Natural killer cell (primary cell): ENCODE results near the gene RBM19. TPM values are rescaled to one million over a fixed set of nuclear protein-coding genes. Genes with fewer than 3 reads are reported as not detected.

Experiments
- ATAC-seq, 3 donors: fragments of 150-1000 bp in 2 of 3; fragments of 200-7000 bp in 1 of 3; cut with Tn5 transposase; 1 replicate in 1 of 3; 2 replicates in 2 of 3; pipeline ENCODE4 v1.10.0; 2021; ENCODE audit warnings: mild to moderate bottlenecking in 2 of 3, moderate library complexity in 2 of 3
- DNase-seq, 2 donors: peaks; one replicate each; pipeline versions ENCODE4 v3.0.0 to v3.0.0-alpha.2; 2013 to 2021; ENCODE audit warnings: mixed read lengths in 1 of 2
- H3K27ac ChIP-seq: one replicate; pipeline ENCODE4 v1.5.1; 2013; ENCODE audit warnings: mild to moderate bottlenecking, low read length
- H3K27me3 ChIP-seq: one replicate; pipeline ENCODE4 v1.6.1; 2013; ENCODE audit warnings: low read length; ENCODE audit not compliant: control insufficient read depth, insufficient read depth
- H3K36me3 ChIP-seq: one replicate; pipeline ENCODE4 v1.6.1; 2013; ENCODE audit warnings: low read length; ENCODE audit not compliant: control insufficient read depth, insufficient read depth
- H3K4me1 ChIP-seq: one replicate; pipeline ENCODE4 v1.6.1; 2013; ENCODE audit warnings: low read length; ENCODE audit not compliant: control insufficient read depth, insufficient read depth
- H3K4me3 ChIP-seq: one replicate; pipeline ENCODE4 v1.5.1; 2013; ENCODE audit warnings: low read length
- H3K9me3 ChIP-seq: one replicate; pipeline ENCODE4 v1.6.1; 2013; ENCODE audit warnings: low read length; ENCODE audit not compliant: control insufficient read depth, insufficient read depth
- H3K27ac Mint-ChIP-seq, 2 donors: one replicate each; pipeline ENCODE4 v1.8.0; 2022; ENCODE audit warnings: mild to moderate bottlenecking in 2 of 2, mixed read lengths in 2 of 2, moderate library complexity in 1 of 2
- H3K27me3 Mint-ChIP-seq, 2 donors: one replicate each; pipeline ENCODE4 v1.8.0; 2022; ENCODE audit warnings: low read depth in 2 of 2, mixed read lengths in 2 of 2
- H3K36me3 Mint-ChIP-seq: one replicate; pipeline ENCODE4 v1.8.0; 2022; ENCODE audit warnings: mixed read lengths
- H3K4me1 Mint-ChIP-seq, 2 donors: one replicate each; pipeline ENCODE4 v1.8.0; 2022; ENCODE audit warnings: mixed read lengths in 2 of 2
- H3K4me3 Mint-ChIP-seq: one replicate; pipeline ENCODE4 v1.8.0; 2022; ENCODE audit warnings: mild to moderate bottlenecking, moderate library complexity, mixed read lengths
- H3K9me3 Mint-ChIP-seq, 2 donors: one replicate each; pipeline ENCODE4 v1.8.0; 2022; ENCODE audit warnings: mixed read lengths in 2 of 2
- WGBS: methylation state at CpG from one replicate; pipeline ENCODE4 v1.1.7; 2013; ENCODE audit warnings: missing lambda C conversion rate; ENCODE audit not compliant: insufficient coverage; 5-methylcytosine and 5-hydroxymethylcytosine counted together
- intact Hi-C: fragments of 100-400 bp; cut with micrococcal nuclease; formaldehyde crosslinking; loops from one replicate; pipeline ENCODE4 v1.14.2; 2022
- total RNA-seq, 4 donors: library from RNA; stranded (reverse); fragments of 120-200 nt in 1 of 4; gene quantifications; one replicate each; pipeline versions ENCODE4 v1.2.3 to v1.2.4, GENCODE V29; 2013 to 2022
- TF ChIP-seq, protein P1 (sequence below): fragments of 200-600 bp; IDR thresholded peaks from one replicate; pipeline ENCODE4 v1.8.0; 2022; ENCODE audit warnings: antibody characterized with exemption

RBM19 gene
- total RNA-seq, 3 donors from 2014 or later (not counting 1 experiment from before 2014, with no cell fraction given), result 49.9 to 70.6 (median 60.9) TPM

DNA sequence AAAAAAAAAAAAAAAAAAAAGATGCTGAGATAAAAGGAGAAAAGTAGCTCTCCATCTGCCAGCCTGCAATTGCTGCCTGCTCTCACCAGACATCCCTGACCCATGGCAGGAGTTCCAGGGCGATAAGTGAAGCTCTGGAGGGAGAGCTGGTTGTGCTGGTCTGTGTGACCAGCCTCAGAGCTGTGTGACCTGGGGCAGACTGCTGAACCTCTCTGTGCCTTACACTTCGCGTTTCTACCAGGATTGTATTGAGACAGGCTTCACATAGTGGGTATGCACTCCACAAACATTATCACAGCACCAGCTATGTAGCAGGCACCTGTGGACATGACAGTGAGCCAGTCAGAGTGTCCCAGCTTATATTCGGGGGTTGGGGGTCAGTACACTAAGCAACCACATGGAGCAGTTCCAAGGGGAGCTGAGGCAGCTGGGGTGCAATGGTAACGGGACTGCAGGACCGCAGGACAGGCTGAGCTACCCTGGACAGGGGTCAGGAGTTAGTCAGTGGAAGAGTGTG is 57.5 kb downstream of the RBM19 start:
- peaks cover 19% of the 10 kb centered on the region for H3K36me3 ChIP-seq
- H3K9me3 ChIP-seq, result no peaks in the 10 kb centered on the region
- Mint-ChIP-seq H3K27me3 (no peaks in the 10 kb centered on the region), H3K36me3 (peaks cover under 1% of the 10 kb centered on the region), H3K4me3 (no peak overlapping the region), H3K27ac (no peak overlapping the region), H3K4me1 (no peaks in the 10 kb centered on the region), H3K9me3 (no peaks in the 10 kb centered on the region)
- TF ChIP-seq, protein P1, sequence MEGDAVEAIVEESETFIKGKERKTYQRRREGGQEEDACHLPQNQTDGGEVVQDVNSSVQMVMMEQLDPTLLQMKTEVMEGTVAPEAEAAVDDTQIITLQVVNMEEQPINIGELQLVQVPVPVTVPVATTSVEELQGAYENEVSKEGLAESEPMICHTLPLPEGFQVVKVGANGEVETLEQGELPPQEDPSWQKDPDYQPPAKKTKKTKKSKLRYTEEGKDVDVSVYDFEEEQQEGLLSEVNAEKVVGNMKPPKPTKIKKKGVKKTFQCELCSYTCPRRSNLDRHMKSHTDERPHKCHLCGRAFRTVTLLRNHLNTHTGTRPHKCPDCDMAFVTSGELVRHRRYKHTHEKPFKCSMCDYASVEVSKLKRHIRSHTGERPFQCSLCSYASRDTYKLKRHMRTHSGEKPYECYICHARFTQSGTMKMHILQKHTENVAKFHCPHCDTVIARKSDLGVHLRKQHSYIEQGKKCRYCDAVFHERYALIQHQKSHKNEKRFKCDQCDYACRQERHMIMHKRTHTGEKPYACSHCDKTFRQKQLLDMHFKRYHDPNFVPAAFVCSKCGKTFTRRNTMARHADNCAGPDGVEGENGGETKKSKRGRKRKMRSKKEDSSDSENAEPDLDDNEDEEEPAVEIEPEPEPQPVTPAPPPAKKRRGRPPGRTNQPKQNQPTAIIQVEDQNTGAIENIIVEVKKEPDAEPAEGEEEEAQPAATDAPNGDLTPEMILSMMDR, result no peak
- no peak overlapping the region for H3K27ac ChIP-seq
- no peak overlapping the region for H3K4me3 ChIP-seq
- no peaks in the 10 kb centered on the region for H3K4me1 ChIP-seq
- DNase-seq, result no peak
- intact Hi-C loops, result no loop called here
- WGBS, result 93% methylated on average over 6 of the region's 6 CpGs
- no peak for ATAC-seq
- no peaks in the 10 kb centered on the region for H3K27me3 ChIP-seq

DNA sequence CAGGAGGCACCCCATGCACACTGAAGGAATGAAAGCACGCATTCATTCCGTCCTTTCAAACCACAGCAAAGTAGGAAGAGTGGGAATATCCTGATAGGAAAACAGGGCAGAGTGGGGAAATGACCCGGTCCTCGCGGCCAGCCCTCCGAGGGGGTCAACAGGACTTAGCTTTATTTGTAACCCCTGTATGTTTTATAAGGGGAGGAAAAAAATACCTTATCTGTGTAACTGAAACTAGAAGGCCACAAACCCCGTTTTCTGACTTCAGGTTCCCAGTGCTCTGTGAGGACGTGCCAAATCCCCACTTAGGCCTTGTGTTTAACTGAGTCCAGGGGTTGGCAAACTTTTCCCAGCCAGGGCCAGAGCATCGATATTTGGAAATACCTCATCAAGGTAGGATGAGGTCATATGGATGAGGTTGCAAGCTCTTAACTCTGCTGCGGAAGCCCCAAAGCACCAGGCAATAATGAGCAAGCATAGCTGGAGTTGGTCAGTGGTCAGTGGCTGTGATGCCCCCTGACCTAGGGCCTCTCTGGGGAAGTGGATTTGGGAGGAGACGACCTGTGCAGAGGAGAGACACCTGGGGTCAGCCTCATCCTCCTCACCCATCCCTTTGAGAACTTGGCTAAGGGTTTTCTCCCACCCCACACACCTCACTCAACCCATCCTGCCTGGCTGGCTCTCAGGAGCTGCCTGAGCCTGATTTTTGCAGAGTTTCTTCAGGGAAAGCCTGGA is 58.5 kb downstream of the RBM19 start:
- Histone ChIP-seq H3K4me3 (no peak overlapping the region), H3K9me3 (no peaks in the 10 kb centered on the region), H3K27ac (no peak overlapping the region), H3K27me3 (no peaks in the 10 kb centered on the region), H3K4me1 (no peaks in the 10 kb centered on the region), H3K36me3 (peaks cover 24% of the 10 kb centered on the region)
- intact Hi-C loops, result no loop called here
- WGBS, result 99% methylated on average over 11 of the region's 11 CpGs
- TF ChIP-seq, protein P1, result no peak
- DNase-seq (no peak), ATAC-seq (no peak)
- no peak overlapping the region for H3K27ac Mint-ChIP-seq
- peaks cover 9% of the 10 kb centered on the region for H3K36me3 Mint-ChIP-seq
- no peak overlapping the region for H3K4me3 Mint-ChIP-seq
- no peaks in the 10 kb centered on the region for H3K4me1 Mint-ChIP-seq
- H3K27me3 Mint-ChIP-seq, result no peaks in the 10 kb centered on the region
- no peaks in the 10 kb centered on the region for H3K9me3 Mint-ChIP-seq

DNA sequence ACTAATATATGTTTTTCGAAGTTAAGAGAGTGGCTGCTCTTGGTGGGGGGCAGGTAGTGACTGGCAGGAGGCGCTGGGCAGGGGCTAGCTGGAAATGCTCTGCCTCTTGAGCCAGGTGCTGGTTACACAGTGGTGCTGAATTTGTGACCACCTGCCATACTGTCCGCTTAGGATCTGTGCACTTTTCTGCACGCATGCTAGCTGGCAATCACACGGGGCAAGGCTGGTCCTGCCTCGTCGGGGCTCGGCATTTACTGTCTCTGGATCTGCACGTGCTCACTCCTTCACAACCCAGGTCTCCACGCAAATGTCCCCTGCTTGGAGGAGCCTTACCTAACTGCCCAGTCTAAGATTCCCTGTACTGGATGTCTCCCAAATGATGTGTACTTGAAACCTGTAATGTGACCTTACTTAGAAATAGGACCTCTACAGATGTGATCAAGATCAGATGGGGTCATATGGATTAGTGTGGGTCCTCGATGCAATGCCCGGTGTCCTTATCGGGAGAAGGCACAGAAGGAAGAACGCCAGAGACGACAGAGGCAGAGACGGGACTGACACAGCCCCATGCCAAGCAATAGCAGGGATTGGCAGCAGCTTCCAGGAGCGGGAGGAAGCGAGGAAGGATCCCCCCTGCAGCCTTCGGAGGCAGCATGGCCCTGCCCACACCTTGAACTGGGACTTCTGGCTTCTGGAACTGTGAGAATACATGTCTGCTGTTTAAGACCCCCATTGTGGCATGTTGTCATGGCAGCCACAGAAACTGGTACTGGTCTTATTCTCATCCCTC is 59.5 kb downstream of the RBM19 start:
- H3K27ac Mint-ChIP-seq, result no peak overlapping the region
- intact Hi-C loops, result no loop called here
- TF ChIP-seq, protein P1, result no peak
- H3K4me1 Mint-ChIP-seq, result no peaks in the 10 kb centered on the region
- DNase-seq, result no peak
- no peaks in the 10 kb centered on the region for H3K4me1 ChIP-seq
- peaks cover 25% of the 10 kb centered on the region for H3K36me3 ChIP-seq
- H3K9me3 ChIP-seq, result no peaks in the 10 kb centered on the region
- ATAC-seq, result no peak
- no peaks in the 10 kb centered on the region for H3K27me3 ChIP-seq
- H3K27ac ChIP-seq, result no peak overlapping the region
- H3K4me3 Mint-ChIP-seq, result no peak overlapping the region
- H3K9me3 Mint-ChIP-seq, result no peaks in the 10 kb centered on the region
- H3K27me3 Mint-ChIP-seq, result no peaks in the 10 kb centered on the region
- H3K36me3 Mint-ChIP-seq, result peaks cover 9% of the 10 kb centered on the region
- H3K4me3 ChIP-seq, result no peak overlapping the region
- 98% methylated on average over 19 of the region's 19 CpGs for WGBS
